Measurements from ENCODE around the gene RELN.
"Not testable (repeated sequence)": the region's sequence is repeated elsewhere in the genome, so short reads cannot be mapped to it uniquely, and the experiment has no call there.

RELN gene

GRCh38 chr7:103924184-103924583 is 65.3 kb downstream of the RELN start:
- no peaks in the 10 kb centered on the region for H3K36me3 ChIP-seq (ENCODE audit: control insufficient read depth, insufficient read depth, low read length)
- H3K9me3 ChIP-seq (ENCODE audit: control insufficient read depth, insufficient read depth, low read length): no peaks in the 10 kb centered on the region
- no peaks in the 10 kb centered on the region for H3K27me3 ChIP-seq (ENCODE audit: control insufficient read depth, insufficient read depth, low read length)
- no peak overlapping the region for H3K27ac ChIP-seq (ENCODE audit: low read length)
- WGBS (ENCODE audit: insufficient coverage, insufficient read length): no CpG with 5 or more reads among the region's 4 CpGs
- H3K4me1 ChIP-seq (ENCODE audit: control insufficient read depth, insufficient read depth, low read length): no peaks in the 10 kb centered on the region
- DNase-seq (ENCODE audit: low read depth, low spot score): no peak
- no peak overlapping the region for H3K4me3 ChIP-seq (ENCODE audit: low read length)

DNA sequence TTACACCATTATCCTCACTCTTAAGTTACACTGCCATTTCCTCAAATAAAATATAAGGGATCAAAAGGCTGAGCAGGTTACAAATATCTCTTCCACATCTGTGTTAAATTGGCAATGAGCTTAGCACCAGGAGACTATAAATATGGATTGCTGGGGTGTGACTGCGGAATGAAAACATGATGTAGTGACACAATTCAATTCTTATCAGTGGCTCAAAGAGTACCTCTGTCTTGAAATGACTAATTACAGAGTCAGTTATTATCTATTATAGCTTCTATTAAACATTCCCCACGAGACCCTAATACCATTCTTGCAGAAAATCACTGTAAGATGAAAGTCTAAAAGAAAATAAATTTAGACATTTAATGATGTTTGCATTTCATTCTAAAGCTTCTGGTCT is 67.1 kb downstream of the RELN start:
- no peaks in the 10 kb centered on the region for H3K4me1 ChIP-seq (ENCODE audit: control insufficient read depth, insufficient read depth, low read length)
- no peak for DNase-seq (ENCODE audit: low read depth, low spot score)
- H3K27ac ChIP-seq (ENCODE audit: low read length): no peak overlapping the region
- WGBS (ENCODE audit: insufficient coverage, insufficient read length): no CpG with 5 or more reads among the region's 2 CpGs
- H3K36me3 ChIP-seq (ENCODE audit: control insufficient read depth, insufficient read depth, low read length): no peaks in the 10 kb centered on the region
- no peak overlapping the region for H3K4me3 ChIP-seq (ENCODE audit: low read length)
- no peaks in the 10 kb centered on the region for H3K27me3 ChIP-seq (ENCODE audit: control insufficient read depth, insufficient read depth, low read length)
- H3K9me3 ChIP-seq (ENCODE audit: control insufficient read depth, insufficient read depth, low read length): no peaks in the 10 kb centered on the region

DNA sequence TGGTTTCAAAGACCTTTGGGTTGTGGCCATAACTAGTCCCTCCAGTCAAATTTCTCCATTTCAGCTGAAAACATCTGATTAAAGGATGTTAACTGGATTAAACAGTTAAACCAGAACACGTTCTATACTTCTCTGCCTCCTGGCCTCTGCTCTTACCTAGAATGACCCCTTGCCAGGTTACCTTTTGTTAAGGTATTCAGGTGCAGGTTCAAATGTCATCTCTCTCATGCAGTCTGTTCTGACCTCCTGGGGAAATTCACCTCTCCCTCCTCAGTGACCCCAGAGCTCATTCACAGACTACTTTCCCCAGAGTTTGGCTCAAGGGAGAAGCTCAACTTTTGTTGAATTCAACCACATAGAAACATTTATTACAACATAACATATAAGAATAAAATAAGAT is 67.8 kb downstream of the RELN start:
- no peaks in the 10 kb centered on the region for H3K9me3 ChIP-seq (ENCODE audit: control insufficient read depth, insufficient read depth, low read length)
- H3K4me1 ChIP-seq (ENCODE audit: control insufficient read depth, insufficient read depth, low read length): no peaks in the 10 kb centered on the region
- DNase-seq (ENCODE audit: low read depth, low spot score): no peak
- no peak overlapping the region for H3K27ac ChIP-seq (ENCODE audit: low read length)
- H3K27me3 ChIP-seq (ENCODE audit: control insufficient read depth, insufficient read depth, low read length): no peaks in the 10 kb centered on the region
- no CpG with 5 or more reads among the region's 1 CpG for WGBS (ENCODE audit: insufficient coverage, insufficient read length)
- no peaks in the 10 kb centered on the region for H3K36me3 ChIP-seq (ENCODE audit: control insufficient read depth, insufficient read depth, low read length)
- no peak overlapping the region for H3K4me3 ChIP-seq (ENCODE audit: low read length)

- no peak for DNase-seq (ENCODE audit: low read depth, low spot score)
- Histone ChIP-seq H3K36me3 (ENCODE audit: control insufficient read depth, insufficient read depth, low read length) (no peaks in the 10 kb centered on the region), H3K9me3 (ENCODE audit: control insufficient read depth, insufficient read depth, low read length) (no peaks in the 10 kb centered on the region), H3K4me1 (ENCODE audit: control insufficient read depth, insufficient read depth, low read length) (no peaks in the 10 kb centered on the region), H3K27ac (ENCODE audit: low read length) (no peak overlapping the region), H3K4me3 (ENCODE audit: low read length) (no peak overlapping the region), H3K27me3 (ENCODE audit: control insufficient read depth, insufficient read depth, low read length) (no peaks in the 10 kb centered on the region)
- no CpG with 5 or more reads among the region's 8 CpGs for WGBS (ENCODE audit: insufficient coverage, insufficient read length)
These were observed 70.1 kb downstream of the RELN start for GRCh38 chr7:103919272-103919868.

DNA sequence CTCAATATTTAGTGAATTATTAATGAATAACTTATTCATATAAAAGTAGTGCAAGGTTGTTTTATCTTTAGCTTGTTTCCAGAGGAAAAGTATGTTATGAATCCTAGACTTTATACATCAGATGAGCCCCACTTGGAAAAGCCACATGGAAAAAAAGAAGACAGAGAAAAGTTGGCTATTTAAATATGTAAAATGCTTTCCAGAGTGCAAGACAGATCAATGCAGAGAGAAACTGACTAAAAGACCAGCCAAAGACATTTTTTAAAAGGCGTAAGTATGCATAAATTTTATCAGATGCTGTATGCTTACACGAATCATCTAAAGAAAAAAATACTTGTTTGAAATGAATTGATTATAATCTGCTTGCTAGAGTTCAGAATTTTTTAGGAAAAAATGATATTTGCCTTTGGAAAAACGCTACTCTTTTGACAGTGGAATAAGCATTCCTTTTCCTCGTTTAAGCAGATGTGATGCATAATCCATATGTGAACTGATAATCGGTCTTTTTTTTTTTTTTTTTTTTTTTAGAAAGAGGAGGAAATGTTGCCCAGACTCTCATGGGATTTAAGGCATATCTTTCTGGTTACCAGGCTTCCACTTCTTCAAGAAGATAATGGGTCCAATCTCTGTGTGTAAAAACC is 70.7 kb downstream of the RELN start:
- Histone ChIP-seq H3K36me3 (ENCODE audit: control insufficient read depth, insufficient read depth, low read length) (no peaks in the 10 kb centered on the region), H3K9me3 (ENCODE audit: control insufficient read depth, insufficient read depth, low read length) (no peaks in the 10 kb centered on the region), H3K27me3 (ENCODE audit: control insufficient read depth, insufficient read depth, low read length) (no peaks in the 10 kb centered on the region), H3K4me1 (ENCODE audit: control insufficient read depth, insufficient read depth, low read length) (no peaks in the 10 kb centered on the region), H3K27ac (ENCODE audit: low read length) (no peak overlapping the region), H3K4me3 (ENCODE audit: low read length) (no peak overlapping the region)
- DNase-seq (ENCODE audit: low read depth, low spot score): no peak
- no CpG with 5 or more reads among the region's 5 CpGs for WGBS (ENCODE audit: insufficient coverage, insufficient read length)

GRCh38 chr7:103915680-103916357 is 73.6 kb downstream of the RELN start:
- no peaks in the 10 kb centered on the region for H3K36me3 ChIP-seq (ENCODE audit: control insufficient read depth, insufficient read depth, low read length)
- no CpG with 5 or more reads among the region's 1 CpG for WGBS (ENCODE audit: insufficient coverage, insufficient read length)

DNA sequence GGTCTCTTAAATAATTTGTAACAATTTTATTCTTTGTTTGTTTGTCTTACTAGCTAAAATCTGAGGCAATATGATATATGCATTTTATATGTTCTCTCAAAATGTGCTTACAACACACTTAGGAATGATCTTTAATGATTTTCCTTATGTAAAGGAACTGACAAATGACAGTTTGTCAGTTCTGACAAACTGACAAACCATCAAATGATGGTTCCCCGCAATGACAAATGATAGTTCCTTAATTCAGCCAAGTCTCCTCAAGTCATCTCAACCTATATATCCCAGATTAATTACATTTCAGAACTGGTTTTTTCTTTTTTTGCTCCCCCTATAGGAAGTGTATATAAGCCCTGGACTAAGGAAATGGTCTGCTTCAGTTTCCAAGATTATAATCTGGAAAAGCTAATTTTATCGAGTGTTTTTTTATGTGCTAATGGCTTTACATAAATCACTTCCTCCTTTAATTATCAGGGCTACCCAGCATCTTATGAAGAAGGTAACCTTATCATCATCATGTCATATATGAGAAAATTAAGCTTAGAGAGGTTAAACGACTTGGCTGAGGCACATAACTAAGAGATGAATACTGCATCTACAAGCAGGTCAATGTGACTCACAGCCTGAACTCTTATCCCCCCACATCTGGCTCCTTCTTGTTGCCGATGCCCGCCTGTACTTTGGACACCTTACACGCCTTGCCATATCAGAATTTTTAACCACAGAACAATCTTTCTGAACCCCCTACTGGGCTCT is 75.1 kb downstream of the RELN start:
- DNase-seq (ENCODE audit: low read depth, low spot score): no peak
- no CpG with 5 or more reads among the region's 6 CpGs for WGBS (ENCODE audit: insufficient coverage, insufficient read length)
- Histone ChIP-seq H3K27me3 (ENCODE audit: control insufficient read depth, insufficient read depth, low read length) (no peaks in the 10 kb centered on the region), H3K27ac (ENCODE audit: low read length) (no peak overlapping the region), H3K4me3 (ENCODE audit: low read length) (no peak overlapping the region), H3K36me3 (ENCODE audit: control insufficient read depth, insufficient read depth, low read length) (no peaks in the 10 kb centered on the region), H3K9me3 (ENCODE audit: control insufficient read depth, insufficient read depth, low read length) (no peaks in the 10 kb centered on the region), H3K4me1 (ENCODE audit: control insufficient read depth, insufficient read depth, low read length) (no peaks in the 10 kb centered on the region)

More at GRCh38 chr7:103915680-103916357, 73.6 kb downstream of the RELN start:
- H3K4me1 ChIP-seq (ENCODE audit: control insufficient read depth, insufficient read depth, low read length): no peaks in the 10 kb centered on the region
- H3K9me3 ChIP-seq (ENCODE audit: control insufficient read depth, insufficient read depth, low read length): no peaks in the 10 kb centered on the region
- H3K27me3 ChIP-seq (ENCODE audit: control insufficient read depth, insufficient read depth, low read length): no peaks in the 10 kb centered on the region
- no peak overlapping the region for H3K4me3 ChIP-seq (ENCODE audit: low read length)
- no peak overlapping the region for H3K27ac ChIP-seq (ENCODE audit: low read length)
- DNase-seq (ENCODE audit: low read depth, low spot score): no peak

DNA sequence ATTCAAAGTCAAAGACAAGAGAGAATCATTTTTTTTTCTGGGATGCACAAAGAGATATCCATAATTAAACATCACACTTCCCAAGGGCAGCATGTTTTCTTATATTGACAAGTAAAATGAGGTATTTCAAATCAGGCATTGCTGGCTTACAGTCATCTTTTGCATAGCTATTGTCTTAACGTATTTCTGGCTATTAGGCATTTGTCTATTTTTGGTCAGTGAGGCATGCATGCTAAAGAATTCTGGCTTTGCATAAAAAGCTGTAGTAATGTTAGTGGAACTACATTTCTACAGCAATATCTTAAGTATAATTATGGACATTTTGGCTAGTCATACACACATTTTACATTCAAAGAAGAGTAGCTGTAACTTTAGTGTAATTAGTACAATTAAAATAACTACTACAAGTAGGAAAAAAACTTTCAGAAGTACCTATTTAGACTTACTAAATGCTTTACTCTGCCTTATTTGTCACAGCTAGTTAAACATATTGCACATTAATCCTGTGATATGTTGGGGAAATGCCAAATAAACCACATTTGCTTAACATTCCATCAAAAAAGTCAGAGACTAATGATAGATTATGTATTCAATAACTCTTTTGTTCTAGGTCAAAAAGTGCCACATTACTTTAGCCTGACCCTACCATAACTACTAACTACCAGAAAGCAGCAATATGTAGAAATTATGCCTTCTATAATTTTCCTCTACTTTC is 76.4 kb downstream of the RELN start:
- H3K27ac ChIP-seq (ENCODE audit: low read length): no peak overlapping the region
- H3K4me1 ChIP-seq (ENCODE audit: control insufficient read depth, insufficient read depth, low read length): no peaks in the 10 kb centered on the region
- no peaks in the 10 kb centered on the region for H3K9me3 ChIP-seq (ENCODE audit: control insufficient read depth, insufficient read depth, low read length)
- DNase-seq (ENCODE audit: low read depth, low spot score): no peak
- no peak overlapping the region for H3K4me3 ChIP-seq (ENCODE audit: low read length)
- WGBS (ENCODE audit: insufficient coverage, insufficient read length): no CpG with 5 or more reads among the region's 1 CpG
- H3K36me3 ChIP-seq (ENCODE audit: control insufficient read depth, insufficient read depth, low read length): no peaks in the 10 kb centered on the region
- H3K27me3 ChIP-seq (ENCODE audit: control insufficient read depth, insufficient read depth, low read length): no peaks in the 10 kb centered on the region

DNA sequence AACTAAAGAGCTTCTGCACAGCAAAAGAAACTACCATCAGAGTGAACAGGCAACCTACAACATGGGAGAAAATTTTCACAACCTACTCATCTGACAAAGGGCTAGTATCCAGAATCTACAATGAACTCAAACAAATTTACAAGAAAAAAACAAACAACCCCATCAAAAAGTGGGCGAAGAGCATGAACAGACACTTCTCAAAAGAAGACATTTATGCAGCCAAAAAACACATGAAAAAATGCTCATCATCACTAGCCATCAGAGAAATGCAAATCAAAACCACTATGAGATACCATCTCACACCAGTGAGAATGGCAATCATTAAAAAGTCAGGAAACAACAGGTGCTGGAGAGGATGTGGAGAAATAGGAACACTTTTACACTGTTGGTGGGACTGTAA is 78.4 kb downstream of the RELN start:
- H3K27me3 ChIP-seq (ENCODE audit: control insufficient read depth, insufficient read depth, low read length); H3K4me1 ChIP-seq (ENCODE audit: control insufficient read depth, insufficient read depth, low read length); DNase-seq (ENCODE audit: low read depth, low spot score); H3K36me3 ChIP-seq (ENCODE audit: control insufficient read depth, insufficient read depth, low read length); H3K9me3 ChIP-seq (ENCODE audit: control insufficient read depth, insufficient read depth, low read length); H3K27ac ChIP-seq (ENCODE audit: low read length); H3K4me3 ChIP-seq (ENCODE audit: low read length): not testable (repeated sequence)
- no CpG with 5 or more reads among the region's 1 CpG for WGBS (ENCODE audit: insufficient coverage, insufficient read length)

- no CpG with 5 or more reads among the region's 2 CpGs for WGBS (ENCODE audit: insufficient coverage, insufficient read length)
- DNase-seq (ENCODE audit: low read depth, low spot score): no peak
- no peak overlapping the region for H3K27ac ChIP-seq (ENCODE audit: low read length)
These were observed 83.5 kb downstream of the RELN start for GRCh38 chr7:103905997-103906396.

More at GRCh38 chr7:103905997-103906396, 83.5 kb downstream of the RELN start:
- H3K36me3 ChIP-seq (ENCODE audit: control insufficient read depth, insufficient read depth, low read length): no peaks in the 10 kb centered on the region
- no peaks in the 10 kb centered on the region for H3K4me1 ChIP-seq (ENCODE audit: control insufficient read depth, insufficient read depth, low read length)
- no peaks in the 10 kb centered on the region for H3K27me3 ChIP-seq (ENCODE audit: control insufficient read depth, insufficient read depth, low read length)
- no peaks in the 10 kb centered on the region for H3K9me3 ChIP-seq (ENCODE audit: control insufficient read depth, insufficient read depth, low read length)
- H3K4me3 ChIP-seq (ENCODE audit: low read length): no peak overlapping the region
